ENCODE results near the gene AKR1C2.

DNA sequence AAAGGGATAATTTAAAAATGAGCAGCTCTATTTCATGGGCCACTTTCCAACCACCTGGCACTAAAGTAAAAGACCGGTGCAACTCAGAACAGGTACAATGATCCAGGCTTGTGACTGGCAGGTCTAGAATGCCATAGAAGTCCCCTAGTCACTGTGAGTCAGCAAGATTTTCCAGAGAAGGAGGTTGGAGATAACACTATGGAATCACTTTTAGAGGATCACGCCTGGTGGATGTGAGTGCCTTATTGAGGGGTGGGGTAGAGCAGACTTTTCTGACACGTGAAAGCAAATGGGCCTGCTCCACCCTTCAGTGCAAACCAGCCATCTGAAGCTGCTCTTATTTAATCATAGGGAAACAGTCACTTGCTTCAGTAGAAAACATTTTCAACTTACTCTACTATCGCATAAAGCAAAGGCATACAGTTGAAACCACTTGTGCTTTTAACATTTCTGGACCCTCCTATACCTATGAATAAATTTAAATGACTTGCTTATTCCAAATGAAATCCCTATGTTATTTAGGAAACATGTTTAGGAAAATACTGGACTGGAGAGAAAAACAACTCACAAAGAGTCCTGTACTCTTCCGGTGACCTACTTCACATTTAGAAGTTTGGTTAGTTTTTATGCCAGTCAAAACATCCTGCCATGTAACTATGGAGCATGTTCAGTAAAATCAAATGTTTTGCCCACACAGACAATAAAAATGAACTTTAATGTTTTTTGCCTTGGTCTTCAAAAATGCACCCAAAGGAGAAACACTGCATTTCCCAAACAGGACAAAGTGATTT is 61.9 kb downstream of the AKR1C2 start:
- TF ChIP-seq, protein P1, sequence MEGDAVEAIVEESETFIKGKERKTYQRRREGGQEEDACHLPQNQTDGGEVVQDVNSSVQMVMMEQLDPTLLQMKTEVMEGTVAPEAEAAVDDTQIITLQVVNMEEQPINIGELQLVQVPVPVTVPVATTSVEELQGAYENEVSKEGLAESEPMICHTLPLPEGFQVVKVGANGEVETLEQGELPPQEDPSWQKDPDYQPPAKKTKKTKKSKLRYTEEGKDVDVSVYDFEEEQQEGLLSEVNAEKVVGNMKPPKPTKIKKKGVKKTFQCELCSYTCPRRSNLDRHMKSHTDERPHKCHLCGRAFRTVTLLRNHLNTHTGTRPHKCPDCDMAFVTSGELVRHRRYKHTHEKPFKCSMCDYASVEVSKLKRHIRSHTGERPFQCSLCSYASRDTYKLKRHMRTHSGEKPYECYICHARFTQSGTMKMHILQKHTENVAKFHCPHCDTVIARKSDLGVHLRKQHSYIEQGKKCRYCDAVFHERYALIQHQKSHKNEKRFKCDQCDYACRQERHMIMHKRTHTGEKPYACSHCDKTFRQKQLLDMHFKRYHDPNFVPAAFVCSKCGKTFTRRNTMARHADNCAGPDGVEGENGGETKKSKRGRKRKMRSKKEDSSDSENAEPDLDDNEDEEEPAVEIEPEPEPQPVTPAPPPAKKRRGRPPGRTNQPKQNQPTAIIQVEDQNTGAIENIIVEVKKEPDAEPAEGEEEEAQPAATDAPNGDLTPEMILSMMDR (IDR thresholded peaks at IDR 0.05; ENCODE audit: low read length): no peak
- no peak for TF ChIP-seq EZH2phosphoT487 (IDR thresholded peaks at IDR 0.05; ENCODE audit: low read length)

All from MM.1S (cell line).